HG03575 (cell line): ENCODE data around the gene PC.

Source experiments
- ATAC-seq: cut with Tn5 transposase; IDR thresholded peaks from one replicate; pipeline ENCODE4 v1.9.1; 2021; ENCODE audit not compliant: unreplicated experiment, insufficient number of reproducible peaks, low FRiP score; ENCODE audit errors: extremely low read depth

The PC gene

DNA sequence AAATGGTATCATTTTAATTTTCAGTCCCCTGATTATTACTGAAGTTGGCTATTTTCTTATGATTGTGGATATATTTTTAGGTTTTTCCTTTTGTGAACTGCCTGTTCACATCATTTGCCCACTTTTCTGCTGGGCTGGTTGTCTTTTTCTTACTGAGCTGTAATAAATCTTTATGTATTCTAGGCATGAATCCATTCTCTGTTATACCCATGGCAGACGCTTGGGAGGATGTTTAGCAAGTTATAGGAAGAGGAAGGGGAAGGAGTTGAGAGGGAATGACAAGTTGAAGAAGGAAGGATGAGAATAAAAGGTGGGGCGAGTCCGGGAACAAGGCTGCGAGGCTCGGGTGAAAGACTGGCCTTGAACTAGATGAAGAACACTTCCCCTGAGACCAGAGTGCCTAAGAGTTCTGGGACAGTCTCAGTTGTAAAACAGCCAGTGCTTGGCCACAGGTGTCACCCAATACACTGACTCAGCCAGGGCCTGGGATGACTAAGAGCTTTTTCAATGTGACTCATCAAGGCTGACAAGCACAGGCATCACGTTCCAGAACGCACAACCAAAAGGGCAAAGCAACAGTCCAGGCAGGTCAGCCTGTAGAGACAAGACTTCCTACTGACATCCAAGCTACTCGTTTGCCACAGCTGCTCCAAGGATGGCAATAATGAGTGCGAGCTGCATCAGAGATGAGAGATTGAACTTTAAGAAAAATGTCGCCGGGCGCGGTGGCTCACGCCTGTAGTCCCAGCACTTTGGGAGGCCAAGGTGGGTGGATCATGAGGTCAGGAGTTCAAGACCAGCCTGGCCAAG, 66.1 kb downstream of the PC start:
- ATAC-seq = no peak

DNA sequence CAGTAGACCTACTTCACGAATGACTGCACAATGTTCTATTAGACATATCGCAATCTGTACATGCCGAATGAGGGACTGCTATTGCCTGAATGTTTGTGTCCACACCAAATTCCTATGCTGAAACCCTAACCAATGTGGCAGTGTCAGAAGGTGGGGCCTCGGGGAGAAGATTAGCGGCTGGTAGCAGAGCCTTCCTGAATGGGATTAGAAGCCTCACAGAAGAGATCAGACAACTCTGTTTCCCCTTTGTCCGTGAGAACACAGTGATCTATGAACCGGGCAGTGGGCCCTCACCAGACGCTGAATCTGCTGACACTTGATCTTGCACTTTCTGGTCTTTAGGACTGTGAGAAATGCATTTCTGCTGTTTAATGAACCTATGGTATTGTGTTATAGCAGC, 68.2 kb downstream of the PC start:
- ATAC-seq = no peak

DNA sequence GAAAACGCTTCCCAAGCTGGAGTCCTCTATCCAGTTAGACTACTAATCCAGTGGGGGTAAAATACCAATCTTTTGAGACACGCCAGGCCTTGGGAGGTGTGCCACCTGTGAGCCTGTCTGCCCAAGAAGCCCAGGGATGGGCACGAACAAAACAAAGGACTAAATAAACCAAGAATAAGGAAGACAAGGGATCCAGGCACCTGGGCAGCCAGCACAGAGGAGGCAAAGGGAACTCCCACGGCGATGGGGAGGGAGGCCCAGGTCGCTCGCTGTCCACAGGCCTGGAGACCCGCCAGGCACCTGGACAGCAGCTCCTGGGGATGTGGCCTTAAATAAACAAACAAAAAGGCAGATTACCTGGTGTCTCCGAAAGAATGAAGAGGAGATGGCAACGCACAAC, 69.9 kb downstream of the PC start:
- ATAC-seq = no peak

DNA sequence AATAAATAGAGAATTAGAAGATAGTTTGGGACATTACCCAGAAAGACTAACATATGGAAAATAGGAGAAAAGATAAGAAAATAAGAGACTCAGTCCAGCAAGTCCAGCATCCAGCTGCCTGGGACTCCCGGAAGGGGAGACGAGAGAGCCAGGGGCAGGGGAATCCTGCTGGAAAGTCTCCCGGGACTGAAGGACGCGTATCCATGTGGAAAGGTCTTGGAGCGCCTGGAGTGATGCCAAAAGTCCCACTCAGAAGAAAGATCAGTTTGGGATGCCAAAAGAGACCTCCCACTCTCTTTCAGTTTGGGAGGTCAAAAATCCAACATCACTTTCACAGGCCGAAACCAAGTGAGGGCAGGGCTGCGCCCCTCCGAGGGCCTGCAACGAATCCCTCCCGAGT, 70.7 kb downstream of the PC start:
- no peak for ATAC-seq

DNA sequence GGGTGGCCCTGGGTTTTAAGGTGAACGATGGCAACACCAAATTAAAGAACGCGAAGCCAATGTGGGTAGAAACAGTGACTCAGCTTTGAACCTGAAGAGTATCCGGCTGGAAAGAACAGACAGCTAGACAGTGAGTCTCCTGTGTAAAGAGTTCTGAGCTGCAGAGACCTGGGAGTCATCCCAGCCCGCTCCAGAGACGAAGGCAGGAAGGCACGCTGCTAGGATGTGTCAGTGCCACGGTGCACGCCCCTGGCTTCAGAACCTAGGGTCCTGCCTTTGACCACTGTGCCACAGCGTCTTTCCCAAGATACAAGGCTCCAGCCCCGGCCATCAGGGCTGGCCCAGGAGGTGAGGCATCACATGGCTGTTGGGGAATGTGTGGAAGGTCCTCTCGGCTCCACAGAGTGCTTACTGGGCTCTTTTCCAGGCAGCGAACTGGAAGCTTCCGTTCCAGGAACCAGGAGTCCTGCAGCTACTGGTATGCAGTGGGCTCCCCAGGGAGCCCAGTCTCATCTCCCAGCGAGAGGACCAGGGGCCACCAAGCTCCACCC, 71.4 kb downstream of the PC start:
- ATAC-seq = no peak

DNA sequence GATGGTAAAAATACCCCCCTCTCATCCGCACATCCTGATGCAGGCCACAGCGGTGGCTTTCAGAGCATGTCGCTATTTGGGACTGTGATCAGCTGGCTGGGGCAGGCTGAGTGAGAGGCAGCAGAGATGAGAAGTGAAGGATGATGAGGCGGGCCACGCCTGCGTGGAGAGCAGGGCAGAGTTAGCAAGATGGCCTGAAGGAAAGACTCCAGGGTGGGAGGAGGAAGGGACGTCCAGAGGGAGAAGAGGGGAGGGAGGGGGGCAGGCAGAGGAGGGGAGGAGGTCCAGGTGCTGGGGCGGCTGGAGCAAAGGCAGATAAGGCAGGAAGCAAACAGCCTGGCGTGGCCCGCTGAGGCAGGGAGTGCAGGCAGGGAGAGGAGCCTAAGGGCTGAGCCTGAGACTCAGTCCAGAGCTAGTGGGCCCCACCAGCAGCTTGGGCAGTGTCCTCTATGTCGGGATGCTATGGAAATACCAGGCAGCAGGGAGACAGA, 72.2 kb downstream of the PC start:
- no peak for ATAC-seq

DNA sequence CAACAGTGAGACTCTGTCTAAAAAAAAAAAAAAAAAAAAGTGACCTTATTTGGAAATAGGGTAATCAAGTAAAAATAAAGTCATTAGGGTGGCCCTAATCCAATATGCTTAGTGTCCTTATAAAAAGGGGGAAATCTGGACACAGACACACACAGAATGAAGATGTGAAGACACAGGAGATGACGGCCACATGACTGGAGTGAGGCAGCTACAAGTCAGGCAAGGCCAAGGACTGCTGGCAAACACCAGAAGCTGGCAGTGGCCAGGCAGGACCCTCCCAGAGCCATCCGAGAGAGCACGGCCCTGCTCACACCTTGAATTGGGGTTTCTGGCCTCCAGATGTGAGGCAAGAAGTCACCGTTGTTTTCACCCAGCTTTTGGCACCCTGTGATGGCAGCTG, 72.7 kb downstream of the PC start:
- no peak for ATAC-seq

DNA sequence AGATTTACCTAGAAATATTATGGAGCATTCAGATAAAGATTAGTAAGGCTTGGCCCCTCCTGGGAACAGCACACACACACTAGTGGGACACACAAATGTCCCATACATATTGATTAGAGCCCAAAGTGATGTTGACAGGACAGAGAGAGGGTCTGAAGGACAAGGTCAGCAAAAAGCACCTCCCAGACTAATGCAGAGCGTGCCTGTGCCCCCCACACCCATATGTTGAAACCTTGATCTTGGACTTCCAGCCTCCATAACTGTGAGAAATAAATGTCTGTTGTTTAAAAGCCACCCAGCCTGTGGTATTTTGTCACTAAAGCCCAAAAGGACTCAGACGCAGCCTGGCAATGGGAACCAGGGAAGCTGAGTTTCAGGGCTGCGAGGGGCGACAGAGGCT, 73.7 kb downstream of the PC start:
- no peak for ATAC-seq

DNA sequence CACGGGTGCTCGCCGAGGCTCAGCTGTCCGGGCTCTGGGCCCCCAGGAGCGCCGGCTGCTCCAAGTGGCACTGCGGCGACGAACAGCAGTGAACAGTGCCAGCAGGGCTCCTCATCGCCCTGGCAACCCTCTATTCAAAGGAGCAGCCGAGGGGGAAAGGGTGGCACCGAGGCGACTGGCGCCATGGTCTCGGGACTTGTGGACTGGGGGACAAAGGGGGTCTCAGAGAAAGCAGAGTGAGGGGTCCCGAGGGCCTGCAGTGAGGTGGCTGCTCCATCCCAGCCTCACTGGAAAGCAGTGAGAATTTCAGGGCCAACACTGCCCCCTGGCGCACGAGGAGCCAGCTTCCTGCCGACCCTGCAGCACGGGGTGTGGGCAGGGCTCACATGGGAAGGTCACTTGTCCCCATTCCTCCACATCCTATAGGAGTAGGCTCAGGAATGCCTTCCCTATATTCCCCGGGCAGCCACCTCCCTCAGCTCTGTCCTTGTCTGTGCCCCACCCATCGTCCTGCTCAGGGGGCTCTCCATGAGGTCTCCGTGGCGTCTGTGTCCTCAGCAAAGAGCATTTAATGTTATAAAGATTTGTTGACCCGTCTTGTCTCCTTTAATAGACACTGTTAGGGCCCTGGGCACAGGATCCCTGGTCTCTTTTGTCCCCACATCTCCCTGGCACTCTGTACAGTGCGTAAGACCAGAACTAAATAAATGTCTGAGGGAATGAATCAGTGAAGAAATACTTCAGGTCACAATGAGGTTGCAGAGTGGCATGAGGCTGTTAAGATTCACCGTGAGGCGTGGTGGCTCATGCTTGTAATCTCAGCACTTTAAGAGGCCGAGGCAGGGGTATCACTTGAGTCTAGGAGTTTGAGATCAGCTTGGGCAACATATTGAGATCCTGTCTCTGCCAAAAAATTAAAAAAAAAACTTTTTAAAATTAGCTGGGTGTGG, 74.9 kb downstream of the PC start:
- ATAC-seq = no peak

DNA sequence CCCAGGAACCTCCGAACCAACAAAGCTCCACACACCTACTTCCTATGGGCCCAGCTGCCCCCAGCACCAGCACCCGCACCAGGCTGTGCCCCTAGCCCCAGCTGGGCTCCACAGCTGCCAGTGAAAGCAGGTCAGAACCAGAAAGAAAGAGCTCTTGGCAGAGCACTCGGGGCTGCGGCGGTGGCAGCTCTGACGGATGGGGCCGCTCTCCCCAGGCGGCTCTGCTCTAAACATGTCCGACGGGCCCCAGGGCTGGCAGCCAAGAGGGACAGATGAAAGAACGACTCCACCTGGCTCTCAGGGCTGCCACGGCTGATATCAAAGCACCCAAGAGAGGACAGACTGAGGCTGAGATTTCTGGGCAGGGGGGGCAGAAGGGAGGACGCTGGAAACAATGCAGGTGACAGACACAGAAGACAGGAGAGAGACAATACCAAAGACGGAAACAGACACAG, 75.6 kb downstream of the PC start:
- no peak for ATAC-seq

DNA sequence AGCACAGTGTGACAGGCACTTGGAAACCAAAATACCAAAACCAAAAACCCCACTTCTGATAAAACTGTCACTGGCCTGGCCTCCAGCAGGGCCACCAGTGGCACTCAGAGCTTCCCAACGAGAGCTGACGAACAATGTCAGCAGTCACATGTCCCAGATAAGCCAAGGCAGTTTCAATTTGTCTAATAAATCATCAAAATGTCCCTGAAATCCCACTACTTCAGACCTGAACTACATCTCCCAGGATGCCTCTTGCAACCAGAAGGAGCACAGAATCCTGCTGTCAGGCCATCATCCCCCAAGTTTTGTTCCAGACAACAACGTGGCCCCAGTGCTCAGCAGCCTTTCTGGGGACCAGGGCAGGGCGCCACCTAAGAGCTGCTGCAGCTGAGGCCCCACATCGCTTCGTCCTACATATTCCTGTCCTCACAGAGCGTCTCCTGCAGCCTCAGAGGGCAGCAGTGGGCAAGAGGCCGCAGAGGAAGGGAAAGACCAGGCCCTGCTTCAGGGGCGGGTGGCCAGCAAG, 76.2 kb downstream of the PC start:
- ATAC-seq = no peak

DNA sequence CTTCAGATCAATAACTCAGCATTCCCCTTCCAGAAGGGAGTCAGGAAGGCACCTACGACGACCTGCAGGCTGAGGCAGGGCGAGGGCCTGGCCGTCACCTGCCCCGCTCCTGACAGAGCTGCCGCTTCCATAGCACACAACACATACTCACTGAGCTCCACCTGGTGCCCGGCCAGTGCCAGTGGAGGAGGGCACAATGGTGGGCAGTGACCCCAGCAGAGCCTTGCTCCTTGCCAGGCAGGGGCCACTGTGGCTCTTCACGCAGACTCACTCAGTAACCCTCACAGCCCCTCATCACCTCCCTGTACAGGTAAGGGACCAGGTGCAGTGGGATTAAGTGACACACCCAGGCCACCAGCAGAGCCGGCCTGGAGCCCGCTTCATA, 76.7 kb downstream of the PC start:
- ATAC-seq = no peak

DNA sequence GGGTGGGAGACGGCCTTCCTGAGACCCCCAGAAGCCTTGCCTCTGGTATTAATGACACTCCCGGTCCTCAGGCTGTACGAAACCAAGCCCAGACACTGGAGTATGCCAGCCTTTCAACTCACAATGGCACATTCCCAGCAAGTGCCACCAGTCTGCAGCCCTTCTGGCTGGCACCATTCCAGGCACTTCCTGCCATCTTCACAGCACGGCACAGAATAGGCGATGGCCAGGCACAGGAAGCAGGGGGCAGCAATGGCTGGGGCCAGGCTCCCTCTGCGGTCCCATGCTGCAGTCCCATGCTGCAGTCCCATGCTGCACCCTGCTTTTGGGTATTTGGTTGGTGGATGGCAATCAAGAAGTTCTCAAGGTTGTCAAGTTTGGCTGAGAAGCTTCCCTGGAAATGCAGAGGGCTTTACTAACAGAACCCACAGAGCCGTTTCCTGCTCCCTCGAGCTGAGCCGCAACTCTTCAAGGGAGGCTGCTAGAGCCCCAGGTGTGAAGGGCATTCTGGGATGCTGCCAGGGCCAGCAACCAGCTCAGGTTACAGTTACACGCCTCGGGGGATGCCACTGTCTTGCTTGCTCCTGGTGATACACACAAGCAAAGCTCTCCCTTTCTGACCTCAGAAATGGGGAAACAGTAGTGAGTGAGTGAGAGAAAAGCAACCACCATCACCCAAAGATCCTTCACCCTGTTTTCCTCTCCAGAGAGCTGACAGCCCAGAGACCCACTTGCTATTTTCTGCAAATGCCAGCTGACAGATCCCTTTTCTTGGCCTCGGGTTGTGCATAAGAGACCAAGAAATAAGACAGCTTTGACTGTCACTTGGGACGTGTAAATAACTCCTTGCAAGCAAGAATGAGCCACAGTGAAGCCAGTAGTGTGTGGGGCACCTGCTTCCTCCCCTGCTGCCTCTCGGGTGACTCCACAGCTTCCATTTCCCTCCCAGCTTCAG, 77.4 kb downstream of the PC start:
- no peak for ATAC-seq

DNA sequence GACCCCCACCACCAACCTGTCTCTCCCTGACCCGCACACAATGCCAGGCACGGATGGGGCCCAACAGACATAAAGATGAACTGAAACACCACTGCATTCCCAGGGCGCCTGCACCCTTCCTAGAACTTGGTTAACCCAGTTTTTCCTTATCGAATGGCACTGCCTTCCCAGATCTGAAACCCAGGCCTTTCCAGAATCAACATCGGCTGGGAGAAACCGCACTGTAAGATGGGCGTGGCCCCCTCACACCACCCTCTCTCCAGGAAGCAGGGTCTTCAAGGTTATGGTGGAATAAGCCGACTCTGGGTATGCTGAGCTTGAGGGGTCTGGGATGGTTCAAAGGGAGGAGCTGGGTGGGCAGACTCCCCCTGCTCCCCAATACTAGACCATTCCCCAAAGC, 78.2 kb downstream of the PC start:
- no peak for ATAC-seq

DNA sequence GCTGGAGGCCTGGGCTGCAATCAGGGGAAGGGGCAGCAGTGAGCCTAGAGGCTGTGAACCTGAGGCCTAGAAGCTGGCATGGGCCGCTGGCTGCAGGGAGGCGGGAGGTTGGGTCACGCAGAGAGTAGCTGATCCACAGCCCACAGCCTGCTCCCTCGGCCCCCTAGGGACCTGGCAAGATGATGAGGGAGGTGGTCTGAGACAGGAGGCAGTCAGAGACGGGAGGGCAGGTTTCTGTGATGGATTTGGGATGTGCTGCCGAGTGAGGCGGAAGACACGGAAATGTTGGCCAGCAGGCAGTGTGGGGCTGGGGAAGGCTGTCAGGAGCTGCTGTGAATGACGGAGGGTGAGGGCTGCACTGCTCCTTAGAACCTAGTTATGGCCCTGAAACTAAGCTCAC, 78.6 kb downstream of the PC start:
- no peak for ATAC-seq

DNA sequence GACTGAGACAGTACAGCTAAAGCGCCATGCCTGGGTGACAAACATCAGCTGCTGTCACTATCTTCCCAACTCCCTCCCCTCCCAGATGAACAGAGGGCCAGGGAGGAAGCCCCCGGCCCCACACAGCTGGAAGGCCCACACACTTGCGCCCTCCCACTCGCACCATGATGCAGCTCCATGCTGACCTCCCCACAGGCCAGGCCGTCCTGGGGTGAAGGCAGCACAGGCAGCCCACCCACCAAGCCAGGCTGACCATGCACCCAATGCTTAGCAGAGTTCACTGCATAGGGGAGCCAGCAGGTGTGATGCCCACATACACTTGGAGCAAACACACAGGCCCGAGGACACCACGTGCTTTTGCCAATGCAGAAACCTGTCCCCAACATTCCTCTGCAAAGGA, 79.2 kb downstream of the PC start:
- no peak for ATAC-seq

DNA sequence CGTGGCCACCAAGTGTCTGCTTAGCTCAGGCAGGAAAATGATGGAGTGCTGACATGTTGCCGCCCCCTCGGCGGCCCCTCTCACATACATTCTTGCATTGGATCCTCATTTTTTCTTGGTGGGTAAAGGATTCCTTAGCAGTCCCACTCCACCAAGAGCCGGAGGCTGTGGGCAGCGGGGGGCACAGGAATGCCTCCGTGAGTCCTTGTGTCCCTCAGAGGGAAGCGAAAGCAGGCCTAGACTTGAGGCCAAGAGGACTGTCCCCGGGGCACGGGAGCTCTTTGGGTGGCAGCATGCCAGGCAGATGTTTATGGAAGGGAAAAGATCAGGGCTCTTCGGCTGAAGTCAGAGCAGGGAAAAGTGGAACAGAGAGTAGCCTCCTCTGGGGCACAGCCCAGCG, 79.7 kb downstream of the PC start:
- ATAC-seq = no peak

DNA sequence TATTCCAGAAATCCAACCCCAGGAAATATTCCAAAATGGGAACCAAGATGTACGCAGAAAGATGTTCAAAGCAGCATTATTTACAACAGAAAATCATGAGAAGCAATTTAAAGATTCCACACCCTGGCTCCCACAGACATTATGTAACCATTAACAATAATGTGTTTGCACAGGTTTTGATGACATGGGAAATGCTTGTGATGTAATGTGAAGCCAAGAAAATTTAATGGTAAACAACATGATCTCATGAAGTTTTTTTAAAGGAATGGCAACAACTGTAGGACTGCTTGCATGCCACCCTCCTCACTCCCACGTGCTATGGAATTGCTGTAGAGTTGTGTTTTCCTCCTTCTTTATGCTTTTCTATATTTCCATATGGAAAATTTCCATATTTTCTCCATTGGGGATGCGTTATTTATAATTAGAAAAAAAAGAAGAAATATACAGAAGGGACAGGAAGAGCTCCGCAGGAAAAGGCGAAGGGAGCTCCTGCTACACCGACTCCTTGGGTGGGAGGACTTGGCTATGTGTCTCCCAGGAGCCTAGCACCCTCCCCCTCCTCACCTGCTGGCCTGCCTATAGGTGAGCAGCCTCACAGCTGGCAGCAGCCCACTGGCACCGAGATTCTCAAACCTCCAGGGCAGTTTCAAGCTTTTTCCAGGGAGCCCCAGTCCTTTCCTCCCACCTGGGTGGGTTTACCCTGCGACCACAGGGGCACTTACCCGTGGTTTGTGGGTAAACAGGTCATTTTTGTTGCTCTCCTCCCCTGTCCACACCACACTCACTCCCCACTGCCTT, 80.4 kb downstream of the PC start:
- ATAC-seq = no peak
